ENCODE results near the gene PTMA. TPM values are rescaled to one million over a fixed set of nuclear protein-coding genes. Genes with fewer than 3 reads are reported as not detected.

PTMA gene
- total and polyA plus RNA-seq, 9 of the 15 experiments (the other 6 are each of a cell fraction or from before 2014, with no cell fraction given) = 429 to 2,322 (median 1,578) TPM

DNA sequence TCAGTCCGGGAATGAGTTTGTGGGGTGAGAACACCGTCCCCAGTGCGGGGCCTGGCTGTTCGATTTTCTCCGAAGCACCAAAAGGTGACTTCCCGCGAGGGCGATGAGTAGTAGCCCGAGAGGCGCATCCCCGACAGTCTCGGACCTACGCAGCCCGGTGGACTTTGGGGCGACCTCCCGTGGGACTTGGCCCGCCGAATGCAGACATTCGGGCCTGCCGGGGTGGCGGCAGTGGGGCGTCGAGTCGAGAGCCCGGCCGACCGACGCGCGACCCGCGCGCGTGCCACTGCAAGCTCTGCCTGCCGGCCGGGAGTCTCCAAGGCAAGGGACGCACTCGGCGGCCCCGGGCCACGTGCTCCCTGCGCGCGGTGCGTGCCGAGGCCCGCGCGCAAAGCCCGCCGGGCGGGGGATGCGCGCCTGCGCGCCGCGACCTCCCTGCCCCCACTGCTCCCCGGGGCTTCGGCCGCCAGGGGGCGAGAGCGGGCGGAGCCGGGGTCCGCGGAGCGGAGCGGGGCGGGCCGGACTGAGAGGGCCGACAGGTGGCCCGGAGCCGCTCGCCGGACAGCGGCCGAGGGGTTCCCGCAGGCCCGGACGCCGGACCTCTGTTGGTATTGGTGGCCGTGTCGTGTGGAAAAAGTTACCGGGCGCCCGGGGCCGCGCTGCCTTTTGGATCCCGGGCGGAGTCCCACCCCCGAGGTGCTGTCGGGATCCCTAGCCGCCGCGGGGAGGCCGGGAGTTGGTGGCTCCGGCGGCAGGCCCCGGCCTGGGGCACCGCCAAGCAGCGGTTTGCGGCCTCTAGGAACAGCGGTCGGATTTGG, 1.9 kb downstream of the PTMA start (continued):
- peak; percentile 95 for TF ChIP-seq HMGN3 (IDR thresholded peaks at IDR 0.05; ENCODE audit: borderline replicate concordance, extremely low read depth, insufficient read length, low read depth, low read length)
- TF ChIP-seq RB1 (IDR thresholded peaks at IDR 0.05; ENCODE audit: low read depth) = peak; percentile 88; the same call in 1 of the 2 replicates
- peak; percentile 80; the same call in 1 of the 2 replicates for TF ChIP-seq ZBTB7A (IDR thresholded peaks at IDR 0.05; ENCODE audit: borderline replicate concordance, control insufficient read depth, low read depth, low read length)
- TF ChIP-seq CCAR2 (IDR thresholded peaks at IDR 0.05; ENCODE audit: low read depth, low read length) = no peak
- no peak for TF ChIP-seq EWSR1 (IDR thresholded peaks at IDR 0.05; ENCODE audit: borderline replicate concordance, low read depth, partially characterized antibody)
- TF ChIP-seq NELFE (IDR thresholded peaks at IDR 0.05; ENCODE audit: insufficient read depth, insufficient read length) = no peak
- peak; percentile 100 for TF ChIP-seq L3MBTL2 (IDR thresholded peaks at IDR 0.05)
- TF ChIP-seq ELK3 (CRISPR knock-in tag; IDR thresholded peaks at IDR 0.05) = no peak
- no peak for TF ChIP-seq POLR2H (tag; IDR thresholded peaks at IDR 0.05; ENCODE audit: low read depth)
- TF ChIP-seq CREM (IDR thresholded peaks at IDR 0.05; ENCODE audit: low read depth) = peak; percentile 31; the same call in 1 of the 2 replicates
- TF ChIP-seq, protein P1, sequence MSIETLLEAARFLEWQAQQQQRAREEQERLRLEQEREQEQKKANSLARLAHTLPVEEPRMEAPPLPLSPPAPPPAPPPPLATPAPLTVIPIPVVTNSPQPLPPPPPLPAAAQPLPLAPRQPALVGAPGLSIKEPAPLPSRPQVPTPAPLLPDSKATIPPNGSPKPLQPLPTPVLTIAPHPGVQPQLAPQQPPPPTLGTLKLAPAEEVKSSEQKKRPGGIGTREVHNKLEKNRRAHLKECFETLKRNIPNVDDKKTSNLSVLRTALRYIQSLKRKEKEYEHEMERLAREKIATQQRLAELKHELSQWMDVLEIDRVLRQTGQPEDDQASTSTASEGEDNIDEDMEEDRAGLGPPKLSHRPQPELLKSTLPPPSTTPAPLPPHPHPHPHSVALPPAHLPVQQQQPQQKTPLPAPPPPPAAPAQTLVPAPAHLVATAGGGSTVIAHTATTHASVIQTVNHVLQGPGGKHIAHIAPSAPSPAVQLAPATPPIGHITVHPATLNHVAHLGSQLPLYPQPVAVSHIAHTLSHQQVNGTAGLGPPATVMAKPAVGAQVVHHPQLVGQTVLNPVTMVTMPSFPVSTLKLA (conservative IDR thresholded peaks at IDR 0.05) = peak; percentile 54 to 77
- no peak for TF ChIP-seq ZNF444 (CRISPR knock-in tag; IDR thresholded peaks at IDR 0.05)
- TF ChIP-seq CREB1 (IDR thresholded peaks at IDR 0.05) = no peak
- peak; percentile 16; the same call in 1 of the 2 replicates for TF ChIP-seq CREB1 (CRISPR knock-in tag; IDR thresholded peaks at IDR 0.05)
- TF ChIP-seq CHD2 (IDR thresholded peaks at IDR 0.05; ENCODE audit: low read depth, low read length) = peak; percentile 53; the same call in 1 of the 2 replicates
- TF ChIP-seq, protein P2, sequence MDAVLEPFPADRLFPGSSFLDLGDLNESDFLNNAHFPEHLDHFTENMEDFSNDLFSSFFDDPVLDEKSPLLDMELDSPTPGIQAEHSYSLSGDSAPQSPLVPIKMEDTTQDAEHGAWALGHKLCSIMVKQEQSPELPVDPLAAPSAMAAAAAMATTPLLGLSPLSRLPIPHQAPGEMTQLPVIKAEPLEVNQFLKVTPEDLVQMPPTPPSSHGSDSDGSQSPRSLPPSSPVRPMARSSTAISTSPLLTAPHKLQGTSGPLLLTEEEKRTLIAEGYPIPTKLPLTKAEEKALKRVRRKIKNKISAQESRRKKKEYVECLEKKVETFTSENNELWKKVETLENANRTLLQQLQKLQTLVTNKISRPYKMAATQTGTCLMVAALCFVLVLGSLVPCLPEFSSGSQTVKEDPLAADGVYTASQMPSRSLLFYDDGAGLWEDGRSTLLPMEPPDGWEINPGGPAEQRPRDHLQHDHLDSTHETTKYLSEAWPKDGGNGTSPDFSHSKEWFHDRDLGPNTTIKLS (IDR thresholded peaks at IDR 0.05; ENCODE audit: borderline replicate concordance, low read depth) = peak; percentile 36; the same call in 1 of the 2 replicates
- no peak for TF ChIP-seq KDM2B (CRISPR knock-in tag; IDR thresholded peaks at IDR 0.05)
- no peak; a peak in 1 of 4 replicates for TF ChIP-seq TBL1XR1 (IDR thresholded peaks at IDR 0.05; ENCODE audit: low read length in 2 of 2)
- no peak for TF ChIP-seq NR4A1 (CRISPR knock-in tag; IDR thresholded peaks at IDR 0.05)
- peak; percentile 67; the same call in 1 of the 2 replicates for TF ChIP-seq NR4A1 (tag; IDR thresholded peaks at IDR 0.05)
- TF ChIP-seq, protein P3, sequence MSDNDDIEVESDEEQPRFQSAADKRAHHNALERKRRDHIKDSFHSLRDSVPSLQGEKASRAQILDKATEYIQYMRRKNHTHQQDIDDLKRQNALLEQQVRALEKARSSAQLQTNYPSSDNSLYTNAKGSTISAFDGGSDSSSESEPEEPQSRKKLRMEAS (CRISPR knock-in tag; IDR thresholded peaks at IDR 0.05) = peak; percentile 88
- no peak for TF ChIP-seq EHMT2 (IDR thresholded peaks at IDR 0.05)
- TF ChIP-seq PCBP1 (IDR thresholded peaks at IDR 0.05; ENCODE audit: low read depth, low read length, poor library complexity, severe bottlenecking) = peak; percentile 60

Measured in K562 (cell line).